ENCODE data around the gene PWP2.
"Not testable (repeated sequence)": the region's sequence is repeated elsewhere in the genome, so short reads cannot be mapped to it uniquely, and the experiment has no call there.

The PWP2 gene

GRCh38 chr21:44167527-44167926 is 60.3 kb downstream of the PWP2 start:
- not testable (repeated sequence) for DNase-seq

DNA sequence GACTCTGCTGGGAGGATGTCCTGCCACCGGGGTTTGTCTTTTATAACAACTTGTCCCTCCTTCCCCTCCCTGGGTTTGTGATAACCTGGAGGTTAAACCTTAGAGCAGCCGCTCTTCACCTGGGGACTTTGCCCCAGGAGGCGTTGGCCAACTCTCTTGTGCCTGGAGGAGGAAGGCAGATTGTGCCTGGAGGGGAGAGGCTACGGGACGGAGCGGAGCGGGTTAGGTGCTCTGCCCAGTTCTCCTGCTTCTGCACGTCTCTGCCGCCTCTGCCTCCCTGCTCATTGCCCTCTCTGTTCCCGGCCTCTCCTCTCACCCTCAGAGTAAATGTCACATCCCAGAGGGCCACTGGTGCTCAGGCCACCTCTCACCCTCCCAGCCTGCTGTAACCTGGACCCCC is 63.1 kb downstream of the PWP2 start:
- DNase-seq: not testable (repeated sequence)

GRCh38 chr21:44170863-44171262 is 63.7 kb downstream of the PWP2 start:
- DNase-seq: not testable (repeated sequence)

DNA sequence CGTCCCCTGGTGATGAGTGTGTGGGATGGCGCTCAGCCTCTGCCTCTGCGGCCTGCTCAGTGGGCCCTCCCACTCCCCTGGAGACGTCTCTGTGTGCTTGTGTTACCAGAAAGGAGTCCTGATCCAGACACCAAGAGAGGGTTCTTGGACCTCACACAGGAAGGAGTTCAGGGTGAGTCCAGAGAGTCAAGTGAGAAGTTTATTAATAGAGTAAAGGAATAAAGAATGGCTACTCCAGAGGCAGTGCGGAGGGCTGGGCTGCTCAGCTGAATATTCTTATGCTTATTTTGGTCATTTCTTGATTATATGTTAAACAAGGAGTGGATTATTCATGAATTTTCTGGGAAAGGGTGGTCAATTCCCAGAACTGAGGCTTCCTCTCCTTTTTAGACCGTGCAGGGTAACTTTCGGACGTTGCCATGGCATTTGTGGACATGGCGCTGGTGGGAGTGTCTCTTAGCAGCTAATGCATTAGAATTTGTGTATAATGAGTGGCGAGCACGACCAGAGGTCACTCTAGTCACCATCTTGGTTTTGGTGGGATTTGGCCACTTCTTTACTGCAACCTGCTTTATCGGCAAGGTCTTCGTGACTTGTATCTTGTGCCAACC is 64.9 kb downstream of the PWP2 start:
- DNase-seq: not testable (repeated sequence)

DNA sequence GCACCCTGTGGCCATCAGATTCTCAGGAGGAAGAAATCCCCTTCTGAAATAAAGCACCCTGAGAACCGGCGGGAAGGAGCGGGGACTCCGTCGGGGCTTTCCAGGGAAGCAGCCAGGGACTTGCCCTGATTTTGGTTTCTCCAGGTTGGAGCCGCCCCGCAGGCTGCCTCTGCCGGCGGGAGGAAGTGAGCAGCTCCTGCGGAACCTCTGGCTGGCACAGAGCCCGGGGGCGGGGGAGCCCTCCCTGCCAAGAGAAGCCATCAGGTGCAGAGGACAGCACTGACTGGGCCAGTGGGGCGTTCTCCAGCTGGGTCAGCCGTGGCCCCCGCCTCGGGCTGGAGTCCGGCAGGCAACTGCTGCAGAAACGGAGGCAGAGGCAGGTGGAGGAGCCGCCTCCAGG is 65.5 kb downstream of the PWP2 start:
- DNase-seq: not testable (repeated sequence)

DNA sequence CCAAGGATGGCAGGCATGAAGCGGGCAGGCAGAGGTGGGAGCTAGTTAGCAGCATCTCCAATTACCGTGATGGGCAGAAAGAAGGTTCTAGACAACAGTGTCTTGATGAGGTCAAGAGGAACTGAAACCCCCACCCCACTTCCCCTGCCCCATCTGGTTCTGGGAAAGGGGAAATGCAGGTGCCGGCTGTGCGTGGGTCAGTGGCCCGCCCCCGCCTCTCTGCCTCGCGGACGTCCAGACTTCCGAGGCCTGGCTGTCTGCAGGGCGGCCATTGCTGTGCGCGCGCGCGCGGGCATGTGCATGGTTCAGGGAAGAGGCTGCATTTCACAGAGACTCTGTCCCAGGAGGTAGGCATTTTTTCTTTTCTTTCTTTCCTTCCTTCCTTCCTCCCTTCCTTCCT is 68.0 kb downstream of the PWP2 start:
- DNase-seq: not testable (repeated sequence)

GRCh38 chr21:44176127-44176526 is 68.9 kb downstream of the PWP2 start:
- not testable (repeated sequence) for DNase-seq

Measured in NCI-H2171 (cell line).